ENCODE data around the gene RELN.

DNA sequence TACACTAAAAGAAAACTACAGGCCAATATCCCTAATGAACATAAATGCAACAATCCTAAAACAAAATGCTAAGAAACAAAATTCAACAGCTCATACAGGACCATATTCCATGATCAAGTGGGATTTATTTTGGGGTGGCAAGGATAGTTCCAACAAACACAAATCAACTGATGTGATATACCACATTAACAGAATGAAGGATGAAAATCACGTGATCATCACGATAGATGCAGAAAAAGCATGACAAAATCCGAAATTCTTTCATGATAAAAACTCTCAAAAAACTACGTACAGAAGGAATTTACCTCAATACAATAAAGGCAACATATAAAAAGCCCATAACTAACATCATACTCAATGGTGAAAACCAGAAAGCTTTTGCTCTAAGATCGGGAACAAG, 124.0 kb downstream of the RELN start:
- no peak for TF ChIP-seq POLR2A (IDR thresholded peaks at IDR 0.05)
- TF ChIP-seq, protein P1, sequence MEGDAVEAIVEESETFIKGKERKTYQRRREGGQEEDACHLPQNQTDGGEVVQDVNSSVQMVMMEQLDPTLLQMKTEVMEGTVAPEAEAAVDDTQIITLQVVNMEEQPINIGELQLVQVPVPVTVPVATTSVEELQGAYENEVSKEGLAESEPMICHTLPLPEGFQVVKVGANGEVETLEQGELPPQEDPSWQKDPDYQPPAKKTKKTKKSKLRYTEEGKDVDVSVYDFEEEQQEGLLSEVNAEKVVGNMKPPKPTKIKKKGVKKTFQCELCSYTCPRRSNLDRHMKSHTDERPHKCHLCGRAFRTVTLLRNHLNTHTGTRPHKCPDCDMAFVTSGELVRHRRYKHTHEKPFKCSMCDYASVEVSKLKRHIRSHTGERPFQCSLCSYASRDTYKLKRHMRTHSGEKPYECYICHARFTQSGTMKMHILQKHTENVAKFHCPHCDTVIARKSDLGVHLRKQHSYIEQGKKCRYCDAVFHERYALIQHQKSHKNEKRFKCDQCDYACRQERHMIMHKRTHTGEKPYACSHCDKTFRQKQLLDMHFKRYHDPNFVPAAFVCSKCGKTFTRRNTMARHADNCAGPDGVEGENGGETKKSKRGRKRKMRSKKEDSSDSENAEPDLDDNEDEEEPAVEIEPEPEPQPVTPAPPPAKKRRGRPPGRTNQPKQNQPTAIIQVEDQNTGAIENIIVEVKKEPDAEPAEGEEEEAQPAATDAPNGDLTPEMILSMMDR (IDR thresholded peaks at IDR 0.05 in 4 of 5, conservative IDR thresholded peaks at IDR 0.05 in 1 of 5) = no peak

Measured in gastrocnemius medialis (tissue), 4 donors.